GM12865 (cell line): ENCODE data around the gene EHD3.

Experiments used
- DNase-seq: peaks from one replicate; pipeline ENCODE4 v3.0.0; 2010; ENCODE audit warnings: low read depth
- H3K4me3 ChIP-seq: 2 replicates; pipeline ENCODE4 v1.5.1; 2011; ENCODE audit warnings: mild to moderate bottlenecking, low read depth, low read length, control low read depth
- CTCF ChIP-seq: IDR thresholded peaks from 2 replicates; pipeline ENCODE4 v1.5.1; 2011; ENCODE audit warnings: low read length, control low read depth, low read depth, inconsistent platforms; ENCODE audit not compliant: insufficient read depth; ENCODE audit errors: missing control alignments

Gene EHD3

GRCh38 chr2:31226266-31226665 is 7.7 kb upstream of the EHD3 start:
- no peak for TF ChIP-seq CTCF
- H3K4me3 ChIP-seq: no peak overlapping the region
- no peak for DNase-seq

DNA sequence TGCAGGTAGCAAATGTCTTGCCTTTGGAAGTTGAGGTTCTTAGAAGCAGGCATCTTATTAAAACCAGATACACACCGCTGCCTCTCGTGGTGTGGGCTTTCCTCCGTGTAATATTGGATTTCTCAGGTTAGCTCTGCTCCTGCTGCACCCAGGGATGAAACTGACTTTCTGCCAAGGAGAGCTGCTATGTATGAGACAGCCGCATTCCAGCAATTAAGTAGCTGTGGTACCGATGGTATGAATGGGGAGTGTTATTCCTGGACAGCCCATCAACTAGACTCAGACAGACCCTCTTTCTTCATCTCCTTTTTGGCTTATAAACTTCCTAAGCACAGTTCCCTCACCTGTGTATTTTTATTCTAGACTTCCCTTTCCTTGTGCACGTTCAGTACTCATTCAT is 6.8 kb upstream of the EHD3 start:
- H3K4me3 ChIP-seq: no peak overlapping the region
- no peak for DNase-seq
- TF ChIP-seq CTCF: no peak

- TF ChIP-seq CTCF: no peak
- no peak for DNase-seq
- no peak overlapping the region for H3K4me3 ChIP-seq
Observed at GRCh38 chr2:31227711-31228125, 6.2 kb upstream of the EHD3 start.

DNA sequence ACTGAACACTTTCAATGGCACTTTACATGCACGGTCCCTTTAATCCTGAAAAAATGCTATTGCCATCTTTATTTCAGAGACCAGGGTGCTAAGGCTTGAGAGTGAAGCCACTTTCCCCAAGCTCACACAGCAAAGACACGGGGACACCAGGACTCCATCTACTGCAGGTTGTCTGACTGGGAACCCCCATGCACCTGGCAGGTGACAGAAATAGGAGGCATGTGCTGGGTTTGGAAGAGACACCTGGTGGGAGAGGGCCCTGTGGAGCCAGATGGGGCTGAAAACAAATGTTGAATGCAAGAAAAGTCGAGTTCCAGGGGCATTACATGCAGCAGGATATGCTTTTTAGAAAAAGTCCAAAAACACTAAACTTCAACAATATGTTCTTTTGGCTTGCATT is 5.2 kb upstream of the EHD3 start:
- TF ChIP-seq CTCF: no peak
- H3K4me3 ChIP-seq: no peak overlapping the region
- DNase-seq: no peak

DNA sequence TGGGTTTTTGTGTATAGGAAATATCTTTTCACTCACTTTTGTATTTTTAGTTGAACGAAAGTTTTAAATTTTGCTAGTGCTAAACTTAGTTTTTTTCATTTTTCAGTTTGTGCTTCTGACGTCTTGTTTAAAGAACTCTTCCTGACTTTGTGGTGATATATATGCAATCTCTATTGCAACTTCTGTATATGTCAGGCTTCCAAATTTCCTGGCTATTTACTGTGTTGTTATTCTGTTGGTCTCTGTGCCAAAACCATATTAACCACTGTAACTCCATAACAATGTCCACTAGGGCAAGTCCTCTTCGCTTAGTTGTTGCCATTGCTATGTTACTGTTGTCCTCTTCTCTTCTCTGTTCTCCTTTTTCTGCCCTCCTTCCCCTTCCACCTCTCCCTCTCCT is 3.2 kb upstream of the EHD3 start:
- TF ChIP-seq CTCF: no peak
- DNase-seq: no peak
- no peak overlapping the region for H3K4me3 ChIP-seq

GRCh38 chr2:31231571-31232302 is 2.2 kb upstream of the EHD3 start:
- DNase-seq: no peak
- H3K4me3 ChIP-seq: no peak overlapping the region
- no peak for TF ChIP-seq CTCF

- H3K4me3 ChIP-seq: no peak overlapping the region
- no peak for TF ChIP-seq CTCF
- DNase-seq: no peak
Observed at GRCh38 chr2:31232586-31232985, 1.4 kb upstream of the EHD3 start.
